ENCODE data around the gene SECTM1.

DNA sequence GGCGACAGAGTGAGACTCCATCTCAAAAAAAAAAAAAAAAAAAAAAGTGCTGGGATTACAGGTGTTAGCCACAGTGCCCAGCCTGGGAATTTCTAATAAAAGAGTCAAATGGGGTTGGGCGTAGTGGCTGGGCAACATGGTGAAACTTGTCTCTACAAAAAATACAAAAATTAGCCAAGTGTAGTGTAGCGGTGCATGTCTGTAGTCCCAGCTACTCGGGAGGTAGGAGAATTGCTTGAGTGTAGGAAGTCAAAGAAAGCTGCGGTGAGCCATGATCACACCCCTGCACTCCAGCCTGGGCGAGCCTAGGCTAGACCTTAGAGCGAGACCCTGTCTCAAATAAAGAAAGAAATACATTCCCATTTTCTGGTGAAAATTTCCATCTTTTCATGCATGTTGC lies 35.6 kb upstream of the SECTM1 start:
- TF ChIP-seq CTCF (conservative IDR thresholded peaks at IDR 0.05 in 1 of 2, IDR thresholded peaks at IDR 0.05 in 1 of 2; ENCODE audit: extremely low read depth in 1 of 2, insufficient read depth in 1 of 2, low read depth in 1 of 2, low read length in 2 of 2) = no peak
- no peak for TF ChIP-seq EZH2 (IDR thresholded peaks at IDR 0.05; ENCODE audit: borderline replicate concordance, low read length)

Data from mammary epithelial cell (primary cell).